GDM1 (cell line): ENCODE data around the gene APLNR.

ENCODE experiments used
- DNase-seq: peaks from one replicate; lab custom pipeline; 2025; lab: John Stamatoyannopoulos, UW

APLNR gene

GRCh38 chr11:57251491-57252104 is 14.5 kb upstream of the APLNR start:
- DNase-seq: no peak

GRCh38 chr11:57251037-57251436 is 14.0 kb upstream of the APLNR start:
- DNase-seq: no peak

- DNase-seq: peak; percentile 27
These were observed 12.6 kb upstream of the APLNR start for GRCh38 chr11:57249384-57250319.

GRCh38 chr11:57248780-57249383 is 11.8 kb upstream of the APLNR start:
- no peak for DNase-seq

GRCh38 chr11:57244911-57245310 is 7.9 kb upstream of the APLNR start:
- DNase-seq: no peak

- no peak for DNase-seq
These were observed 4.4 kb upstream of the APLNR start for GRCh38 chr11:57241353-57241972.

- DNase-seq: no peak
These were observed 3.7 kb upstream of the APLNR start for GRCh38 chr11:57240757-57241156.

- no peak for DNase-seq
These were observed 3.0 kb upstream of the APLNR start for GRCh38 chr11:57240007-57240406.

GRCh38 chr11:57239348-57239747 is 2.3 kb upstream of the APLNR start:
- DNase-seq: no peak

- no peak for DNase-seq
These were observed 1.0 kb downstream of the APLNR start for GRCh38 chr11:57235761-57236703.

- DNase-seq: no peak
These were observed 3.3 kb downstream of the APLNR start for GRCh38 chr11:57233702-57234101.

- DNase-seq: no peak
These were observed 5.4 kb downstream of the APLNR start for GRCh38 chr11:57231539-57232253.

- DNase-seq: no peak
These were observed 6.1 kb downstream of the APLNR start for GRCh38 chr11:57230791-57231538.

- no peak for DNase-seq
These were observed 6.7 kb downstream of the APLNR start for GRCh38 chr11:57230316-57230715.

GRCh38 chr11:57228600-57228999 is 8.4 kb downstream of the APLNR start:
- DNase-seq: no peak

GRCh38 chr11:57224537-57224936 is 12.5 kb downstream of the APLNR start:
- DNase-seq: no peak

- no peak for DNase-seq
These were observed 12.9 kb downstream of the APLNR start for GRCh38 chr11:57224128-57224527.

- no peak for DNase-seq
These were observed 13.4 kb downstream of the APLNR start for GRCh38 chr11:57223601-57224000.

GRCh38 chr11:57222239-57222638 is 14.8 kb downstream of the APLNR start:
- DNase-seq: no peak

GRCh38 chr11:57219021-57219627 is 17.9 kb downstream of the APLNR start:
- DNase-seq: no peak
